Common myeloid progenitor, CD34-positive (primary cell): ENCODE results near the gene WNK2.

Source experiments
- CTCF ChIA-PET: fragments of 350-600 bp; sonication (Branson Sonifier 250); formaldehyde crosslinking; loops from one replicate; lab custom pipeline; 2021; ENCODE audit warnings: antibody characterized with exemption; lab: Charles Lee
- POLR2A ChIA-PET: fragments of 350-600 bp; sonication (Branson Sonifier 250); formaldehyde crosslinking; loops from one replicate; lab custom pipeline; 2021; ENCODE audit warnings: antibody characterized with exemption; lab: Charles Lee
- DNase-seq, 3 donors: peaks; one replicate each; pipeline versions ENCODE4 v3.0.0 to v3.0.0-alpha.2; 2013
- H3K27ac ChIP-seq, 2 experiments: 1 replicate in 1 of 2; 2 replicates in 1 of 2; pipeline ENCODE4 v1.7.0; 2013; ENCODE audit warnings: inconsistent platforms in 2 of 2, low read length in 2 of 2, mild to moderate bottlenecking in 2 of 2, low read depth in 1 of 2, moderate library complexity in 1 of 2; ENCODE audit not compliant: severe bottlenecking in 2 of 2, insufficient read depth in 1 of 2, poor library complexity in 1 of 2
- H3K27me3 ChIP-seq, 5 experiments: replicated peaks in 2 of 5; 1 replicate in 3 of 5; 2 replicates in 2 of 5; pipeline versions ENCODE4 v1.6.1 to v1.7.0; 2013; ENCODE audit warnings: low read length in 4 of 5, mild to moderate bottlenecking in 2 of 5, moderate library complexity in 2 of 5, inconsistent platforms in 1 of 5; ENCODE audit not compliant: insufficient read depth in 5 of 5, control insufficient read depth in 4 of 5
- H3K36me3 ChIP-seq, 4 experiments: 1 replicate in 2 of 4; 2 replicates in 2 of 4; pipeline versions ENCODE4 v1.6.1 to v1.7.0; 2013; ENCODE audit warnings: low read length in 3 of 4, control low read depth in 1 of 4, mild to moderate bottlenecking in 1 of 4; ENCODE audit not compliant: control insufficient read depth in 4 of 4, insufficient read depth in 4 of 4
- H3K4me1 ChIP-seq, 4 experiments: 1 replicate in 3 of 4; 2 replicates in 1 of 4; pipeline versions ENCODE4 v1.6.1 to v1.7.1; 2013; ENCODE audit warnings: low read length in 3 of 4, mild to moderate bottlenecking in 3 of 4, control low read depth in 1 of 4, inconsistent platforms in 1 of 4, moderate library complexity in 1 of 4; ENCODE audit not compliant: control insufficient read depth in 4 of 4, insufficient read depth in 4 of 4; ENCODE audit errors: control extremely low read depth in 1 of 4
- H3K4me3 ChIP-seq, 7 experiments: 1 replicate in 4 of 7; 2 replicates in 3 of 7; pipeline versions ENCODE4 v1.5.1 to v1.7.0; 2013; ENCODE audit warnings: mild to moderate bottlenecking in 7 of 7, low read length in 6 of 7, moderate library complexity in 6 of 7, inconsistent platforms in 2 of 7, low read depth in 2 of 7, control low read depth in 1 of 7; ENCODE audit not compliant: insufficient read depth in 4 of 7, control insufficient read depth in 1 of 7; ENCODE audit errors: extremely low read depth in 1 of 7
- H3K9me3 ChIP-seq, 5 experiments: 1 replicate in 4 of 5; 2 replicates in 1 of 5; pipeline versions ENCODE4 v1.6.1 to v1.7.1; 2013; ENCODE audit warnings: low read length in 4 of 5, mild to moderate bottlenecking in 2 of 5, inconsistent platforms in 1 of 5, low read depth in 1 of 5, moderate library complexity in 1 of 5; ENCODE audit not compliant: control insufficient read depth in 4 of 5, insufficient read depth in 2 of 5; ENCODE audit errors: control extremely low read depth in 1 of 5
- WGBS: methylation state at CpG from one replicate; pipeline ENCODE4 v1.1.5; 2013; ENCODE audit not compliant: insufficient coverage; 5-methylcytosine and 5-hydroxymethylcytosine counted together

The WNK2 gene

DNA sequence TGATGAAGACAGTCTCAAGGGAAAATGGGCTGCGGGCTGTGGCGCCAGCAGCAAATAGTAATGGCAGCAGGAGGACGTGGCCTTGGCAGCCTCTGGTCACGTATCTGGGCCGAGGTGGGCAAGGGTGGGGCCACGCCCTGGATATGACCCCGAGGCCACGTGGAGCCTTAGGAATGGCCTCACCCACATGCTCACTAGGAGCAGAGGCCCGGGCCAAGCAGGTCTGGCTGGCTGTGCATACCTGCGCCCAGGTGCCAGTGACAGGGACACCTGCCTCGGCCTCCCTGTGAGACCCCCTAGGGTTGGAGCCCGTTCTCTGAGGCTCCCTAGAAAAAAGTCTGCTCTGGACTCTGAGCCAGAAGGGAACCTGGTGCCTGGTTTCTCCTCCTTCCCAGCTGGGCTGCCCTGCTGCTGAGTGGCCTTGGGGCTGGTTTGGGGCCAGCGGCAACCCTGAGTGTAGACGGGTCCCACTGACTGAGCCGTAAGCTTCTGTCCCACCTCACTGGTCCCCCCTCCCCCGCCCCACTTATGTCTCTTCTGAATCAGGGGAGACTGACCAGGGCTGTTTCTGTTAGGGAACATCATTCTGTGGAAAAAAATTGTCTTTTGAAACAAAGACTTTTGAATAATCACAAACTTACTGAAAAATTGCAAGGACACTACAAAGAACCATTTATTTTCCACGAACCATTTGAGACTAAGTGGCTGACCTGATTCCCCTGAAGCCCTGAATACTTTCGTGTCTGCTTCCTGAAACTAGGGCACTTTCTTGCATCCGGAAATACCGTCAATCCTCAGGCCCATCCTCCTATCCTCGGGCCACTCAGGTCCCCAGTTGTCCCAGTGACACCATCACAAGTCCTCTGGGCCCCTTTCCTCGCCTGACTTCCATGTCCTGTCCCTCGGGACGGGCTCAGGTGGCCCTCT lies 60.8 kb downstream of the WNK2 start:
- no peak for DNase-seq
- WGBS = 93% methylated on average over 21 of the region's 24 CpGs
- Histone ChIP-seq H3K36me3 (no peaks in the 10 kb centered on the region), H3K9me3 (no peaks in the 10 kb centered on the region), H3K4me3 (no peak overlapping the region), H3K27me3 (peaks cover 0 to 14% (median 5%) of the 10 kb centered on the region in 5 experiments), H3K4me1 (no peaks in the 10 kb centered on the region), H3K27ac (no peak overlapping the region)
- ChIA-PET CTCF (interaction anchor here (2.3 kb wide), 1 partner anchor 13 kb away, joined by 6 read pairs; no protein-coding TSS in a partner anchor), POLR2A (no interaction called here)

DNA sequence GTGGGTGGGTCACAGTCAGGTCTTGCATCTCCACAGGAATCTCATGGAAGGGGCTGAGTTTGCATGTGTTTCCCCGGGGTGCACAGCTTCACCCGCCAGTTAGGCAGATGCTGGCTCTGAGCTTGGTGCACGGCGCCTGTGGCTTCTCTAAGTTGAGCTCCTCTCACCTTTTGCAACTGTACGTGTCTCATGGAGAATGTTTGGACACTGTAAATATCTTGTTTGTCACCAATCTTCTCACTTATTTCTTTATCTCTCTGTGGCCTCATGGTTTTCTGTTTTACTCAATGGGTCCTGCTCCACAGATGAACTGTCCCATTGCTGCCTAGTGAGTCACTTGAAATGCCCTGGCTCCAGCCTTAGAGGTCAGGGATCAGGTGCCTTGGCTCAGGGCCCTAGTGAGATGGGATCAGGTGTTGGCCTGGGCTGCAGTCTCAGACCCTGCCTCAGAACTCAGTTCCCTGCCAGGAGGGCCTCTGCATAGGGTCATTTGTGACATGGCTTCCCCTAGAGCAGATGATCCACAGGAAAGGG lies 61.6 kb downstream of the WNK2 start:
- Histone ChIP-seq H3K9me3 (no peaks in the 10 kb centered on the region), H3K27ac (no peak overlapping the region), H3K27me3 (peaks cover 0 to 16% (median 5%) of the 10 kb centered on the region in 5 experiments), H3K4me3 (no peak overlapping the region), H3K36me3 (no peaks in the 10 kb centered on the region), H3K4me1 (no peaks in the 10 kb centered on the region)
- ChIA-PET CTCF (no interaction called here), POLR2A (no interaction called here)
- WGBS = 86% methylated on average over 3 of the region's 5 CpGs
- no peak for DNase-seq

DNA sequence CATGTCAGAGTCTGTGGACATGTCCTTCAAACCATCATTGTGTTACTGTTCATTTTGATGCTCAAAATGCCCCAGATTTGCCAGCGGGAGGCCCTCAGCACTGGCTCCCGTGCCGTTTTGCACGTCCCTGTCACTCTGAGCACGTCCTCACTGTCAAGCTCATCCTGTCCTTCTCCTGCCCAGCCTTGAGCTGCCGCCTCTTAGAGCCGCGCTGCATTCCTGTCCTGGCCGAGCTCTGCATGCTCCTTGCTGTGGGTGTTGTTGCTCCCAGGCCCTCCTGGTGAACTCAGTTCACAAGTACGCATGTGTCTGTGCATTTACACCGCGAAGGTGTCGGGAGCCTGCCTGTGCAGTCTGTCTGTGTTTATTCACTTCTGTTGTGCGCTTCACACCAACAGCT lies 62.2 kb downstream of the WNK2 start:
- CTCF ChIA-PET = no interaction called here

DNA sequence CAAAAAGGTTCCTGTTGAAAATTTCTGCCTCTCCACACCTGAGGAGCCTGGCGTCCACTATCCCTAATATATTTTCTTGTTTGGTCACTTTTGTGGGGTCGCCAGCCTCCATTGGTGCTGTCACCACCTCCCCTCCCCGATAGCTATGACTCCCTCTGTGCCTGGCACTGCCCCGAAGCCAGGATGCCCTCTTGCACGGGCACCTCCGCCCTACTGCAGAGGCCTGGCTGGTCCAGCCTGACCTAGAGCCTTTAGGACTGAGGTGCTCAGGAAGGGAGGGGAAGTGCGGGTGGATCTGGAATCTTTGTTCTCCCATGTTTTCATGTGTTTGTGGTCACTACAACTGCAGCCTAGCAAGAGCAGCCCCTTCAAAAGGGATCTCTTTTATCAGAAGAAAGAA lies 62.6 kb downstream of the WNK2 start:
- ChIA-PET CTCF (no interaction called here), POLR2A (no interaction called here)

More for the DNA sequence above, 62.2 kb downstream of the WNK2 start:
- DNase-seq = no peak
- WGBS = over 99% methylated on average over 14 of the region's 14 CpGs
- Histone ChIP-seq H3K27me3 (peaks cover 0 to 16% (median 5%) of the 10 kb centered on the region in 5 experiments), H3K9me3 (no peaks in the 10 kb centered on the region), H3K4me3 (no peak overlapping the region), H3K4me1 (no peaks in the 10 kb centered on the region), H3K36me3 (no peaks in the 10 kb centered on the region), H3K27ac (no peak overlapping the region)
- POLR2A ChIA-PET = no interaction called here

DNA sequence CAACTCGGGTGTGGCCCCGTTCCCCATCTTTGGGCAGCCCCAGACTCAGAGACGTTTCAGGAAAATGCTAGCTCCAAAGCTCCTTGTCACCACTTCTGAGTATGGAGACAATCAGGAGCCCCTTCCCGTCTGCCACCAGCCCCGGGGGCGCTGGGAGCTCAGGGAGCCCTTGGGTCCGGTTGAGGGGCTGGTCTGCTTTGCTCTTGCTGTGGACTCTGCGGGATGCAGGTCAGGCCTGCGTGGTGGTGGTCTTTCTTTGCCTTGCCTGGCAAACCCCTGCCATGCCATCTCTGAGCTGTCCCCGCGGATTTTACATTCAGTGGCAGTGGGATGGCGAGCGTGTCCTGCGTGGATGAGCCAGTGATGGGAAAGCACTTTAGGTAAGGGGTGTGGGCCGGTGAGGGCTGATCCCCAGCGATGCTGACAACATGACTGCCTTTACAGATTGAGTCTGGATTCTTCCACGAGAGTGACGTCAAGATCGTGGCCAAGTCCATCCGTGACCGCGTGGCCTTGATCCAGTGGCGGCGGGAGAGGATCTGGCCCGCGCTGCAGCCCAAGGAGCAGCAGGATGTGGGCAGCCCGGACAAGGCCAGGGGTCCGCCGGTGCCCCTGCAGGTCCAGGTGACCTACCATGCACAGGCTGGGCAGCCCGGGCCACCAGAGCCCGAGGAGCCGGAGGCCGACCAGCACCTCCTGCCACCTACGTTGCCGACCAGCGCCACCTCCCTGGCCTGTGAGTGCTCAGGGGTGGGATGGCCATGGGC lies 63.3 kb downstream of the WNK2 start:
- ChIA-PET CTCF (no interaction called here), POLR2A (no interaction called here)
- no peaks in the 10 kb centered on the region for H3K9me3 ChIP-seq
- no peaks in the 10 kb centered on the region for H3K4me1 ChIP-seq
- DNase-seq = no peak
- WGBS = 97% methylated on average over 34 of the region's 36 CpGs
- H3K36me3 ChIP-seq = no peaks in the 10 kb centered on the region
- H3K4me3 ChIP-seq = no peak overlapping the region
- peaks cover 0 to 13% (median 5%) of the 10 kb centered on the region in 5 experiments for H3K27me3 ChIP-seq
- no peak overlapping the region for H3K27ac ChIP-seq

More for the DNA sequence above, 62.6 kb downstream of the WNK2 start:
- H3K9me3 ChIP-seq = no peaks in the 10 kb centered on the region
- no peaks in the 10 kb centered on the region for H3K36me3 ChIP-seq
- no peak overlapping the region for H3K4me3 ChIP-seq
- peaks cover 0 to 14% (median 5%) of the 10 kb centered on the region in 5 experiments for H3K27me3 ChIP-seq
- H3K4me1 ChIP-seq = no peaks in the 10 kb centered on the region
- no peak for DNase-seq
- no peak overlapping the region for H3K27ac ChIP-seq
- 95% methylated on average over 7 of the region's 7 CpGs for WGBS

DNA sequence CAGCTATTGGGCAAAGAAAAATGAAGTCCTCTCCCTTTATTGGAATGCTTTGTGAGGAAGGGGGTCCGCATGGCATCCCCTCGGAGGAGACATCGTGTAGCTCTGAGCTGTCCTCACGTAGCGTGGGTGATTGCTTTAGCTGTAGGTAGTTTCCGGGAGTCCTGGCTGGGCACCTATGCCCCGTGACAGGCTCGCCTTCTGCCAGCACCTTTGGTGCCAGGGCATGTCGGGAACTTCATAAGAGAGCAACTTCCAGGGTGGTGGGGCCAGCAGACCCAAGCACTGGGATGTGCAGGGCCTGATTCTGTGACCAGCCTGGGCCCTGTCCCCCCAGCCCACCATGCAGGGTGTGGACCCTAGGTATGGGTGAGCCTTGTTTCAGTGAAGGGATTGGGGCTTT lies 64.0 kb downstream of the WNK2 start:
- ChIA-PET CTCF (no interaction called here), POLR2A (no interaction called here)
- Histone ChIP-seq H3K4me3 (no peak overlapping the region), H3K9me3 (no peaks in the 10 kb centered on the region), H3K36me3 (no peaks in the 10 kb centered on the region), H3K27ac (no peak overlapping the region), H3K4me1 (no peaks in the 10 kb centered on the region), H3K27me3 (peaks cover 0 to 13% (median 3%) of the 10 kb centered on the region in 5 experiments)
- WGBS = 98% methylated on average over 8 of the region's 9 CpGs
- DNase-seq = no peak
